ENCODE results near the gene PTCSC3.

Gene PTCSC3

GRCh38 chr14:36086629-36087395, 89.7 kb downstream of the PTCSC3 start:
- no peak for DNase-seq (ENCODE audit: low spot score)
- no peaks in the 10 kb centered on the region for H3K27me3 Mint-ChIP-seq (ENCODE audit: low read depth)
- no peak overlapping the region for H3K4me3 Mint-ChIP-seq
- H3K4me1 Mint-ChIP-seq (ENCODE audit: low read depth): no peaks in the 10 kb centered on the region
- H3K27ac Mint-ChIP-seq: no peak overlapping the region
- no peaks in the 10 kb centered on the region for H3K36me3 Mint-ChIP-seq (ENCODE audit: low read depth)
- H3K9me3 Mint-ChIP-seq: no peaks in the 10 kb centered on the region

- H3K36me3 Mint-ChIP-seq (ENCODE audit: low read depth): no peaks in the 10 kb centered on the region
- DNase-seq (ENCODE audit: low spot score): no peak
- no peaks in the 10 kb centered on the region for H3K9me3 Mint-ChIP-seq
- H3K27me3 Mint-ChIP-seq (ENCODE audit: low read depth): peaks cover 4% of the 10 kb centered on the region
- H3K27ac Mint-ChIP-seq: no peak overlapping the region
- no peaks in the 10 kb centered on the region for H3K4me1 Mint-ChIP-seq (ENCODE audit: low read depth)
- H3K4me3 Mint-ChIP-seq: no peak overlapping the region
Measured at GRCh38 chr14:36085861-36086260, 90.7 kb downstream of the PTCSC3 start.
